ENCODE results near the gene GLB1L2.
A peak's percentile ranks its signal among the peaks of the same experiment; 100 is the strongest.

GLB1L2 gene

GRCh38 chr11:134349802-134350355 lies 18.1 kb downstream of the GLB1L2 start:
- DNase-seq: no peak

- no peak for DNase-seq
Observed at GRCh38 chr11:134350381-134350780, 18.6 kb downstream of the GLB1L2 start.

- DNase-seq: no peak
Observed at GRCh38 chr11:134352111-134352510, 20.3 kb downstream of the GLB1L2 start.

GRCh38 chr11:134355136-134355535 lies 23.3 kb downstream of the GLB1L2 start:
- no peak for DNase-seq

- no peak for DNase-seq
Observed at GRCh38 chr11:134355656-134356055, 23.9 kb downstream of the GLB1L2 start.

- no peak for DNase-seq
Observed at GRCh38 chr11:134356656-134357544, 25.1 kb downstream of the GLB1L2 start.

- no peak for DNase-seq
Observed at GRCh38 chr11:134357545-134357839, 25.7 kb downstream of the GLB1L2 start.

- DNase-seq: no peak
Observed at GRCh38 chr11:134358165-134358855, 26.5 kb downstream of the GLB1L2 start.

- DNase-seq: no peak
Observed at GRCh38 chr11:134358856-134359490, 27.2 kb downstream of the GLB1L2 start.

GRCh38 chr11:134359646-134360045 lies 27.9 kb downstream of the GLB1L2 start:
- DNase-seq: no peak

- peak; percentile 5 for DNase-seq
Observed at GRCh38 chr11:134360050-134360835, 28.5 kb downstream of the GLB1L2 start.

GRCh38 chr11:134361661-134362060 lies 29.9 kb downstream of the GLB1L2 start:
- DNase-seq: no peak

- DNase-seq: no peak
Observed at GRCh38 chr11:134362192-134362901, 30.6 kb downstream of the GLB1L2 start.

- no peak for DNase-seq
Observed at GRCh38 chr11:134363161-134363560, 31.4 kb downstream of the GLB1L2 start.

GRCh38 chr11:134363592-134363991 lies 31.8 kb downstream of the GLB1L2 start:
- no peak for DNase-seq

- no peak for DNase-seq
Observed at GRCh38 chr11:134364261-134364660, 32.5 kb downstream of the GLB1L2 start.

GRCh38 chr11:134365011-134365925 lies 33.5 kb downstream of the GLB1L2 start:
- no peak for DNase-seq

GRCh38 chr11:134366254-134366653 lies 34.5 kb downstream of the GLB1L2 start:
- DNase-seq: no peak

GRCh38 chr11:134367781-134368180 lies 36.0 kb downstream of the GLB1L2 start:
- DNase-seq: no peak

- no peak for DNase-seq
Observed at GRCh38 chr11:134369656-134370525, 38.1 kb downstream of the GLB1L2 start.
